Cerebellar cortex (tissue), 1 donor: ENCODE measurements around the gene DUSP9.
"Not testable (repeated sequence)": the region's sequence is repeated elsewhere in the genome, so short reads cannot be mapped to it uniquely, and the experiment has no call there.

ENCODE experiments used
- DNase-seq: peaks from one replicate; pipeline ENCODE4 v3.0.0-alpha.2; 2015; ENCODE audit warnings: low spot score

The DUSP9 gene, protein sequence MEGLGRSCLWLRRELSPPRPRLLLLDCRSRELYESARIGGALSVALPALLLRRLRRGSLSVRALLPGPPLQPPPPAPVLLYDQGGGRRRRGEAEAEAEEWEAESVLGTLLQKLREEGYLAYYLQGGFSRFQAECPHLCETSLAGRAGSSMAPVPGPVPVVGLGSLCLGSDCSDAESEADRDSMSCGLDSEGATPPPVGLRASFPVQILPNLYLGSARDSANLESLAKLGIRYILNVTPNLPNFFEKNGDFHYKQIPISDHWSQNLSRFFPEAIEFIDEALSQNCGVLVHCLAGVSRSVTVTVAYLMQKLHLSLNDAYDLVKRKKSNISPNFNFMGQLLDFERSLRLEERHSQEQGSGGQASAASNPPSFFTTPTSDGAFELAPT

DNA sequence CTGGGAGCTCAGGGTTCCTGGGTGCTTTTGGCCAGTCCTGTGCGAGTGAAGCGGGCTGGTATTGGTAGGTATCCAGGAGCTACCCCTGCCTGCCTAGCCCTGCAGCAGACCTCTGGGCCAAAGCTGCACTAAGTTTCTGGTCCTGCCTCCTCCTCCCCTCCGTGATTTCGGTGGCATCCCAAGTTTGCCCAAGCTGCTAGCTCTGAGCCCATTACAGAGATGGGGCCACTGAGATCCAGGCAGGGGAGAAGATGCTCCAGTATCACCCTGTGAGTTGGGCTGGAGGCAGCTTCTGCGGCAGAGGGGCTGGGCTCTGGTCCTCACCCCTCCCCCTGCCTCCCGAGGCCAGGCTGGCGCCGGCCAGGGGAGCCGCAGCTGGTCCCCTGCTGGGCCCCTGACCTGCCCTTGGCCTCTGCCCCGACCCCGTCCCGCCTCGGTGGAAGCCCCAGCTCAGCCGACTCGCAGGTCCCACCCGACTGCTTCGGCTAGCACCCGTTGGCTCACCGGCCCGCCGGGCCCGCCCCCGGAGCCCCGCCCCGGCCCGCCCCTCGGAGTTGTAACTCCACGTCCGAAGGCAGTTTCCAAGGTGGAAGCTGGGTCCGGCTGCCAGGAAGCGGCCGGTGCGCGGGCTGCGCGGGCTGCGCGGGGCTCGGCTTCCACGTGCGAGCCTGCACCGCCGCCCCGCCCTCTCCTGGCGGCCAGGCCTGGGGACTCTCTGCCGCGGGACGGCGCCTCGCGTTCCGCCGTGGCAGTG lies at the start of gene DUSP9:
Gene DUSP9 (plus strand): TSS at position 584 of the 754 bp plus-strand sequence. CDS start 751 bp downstream, outside the sequence.
- no peak for DNase-seq

DNA sequence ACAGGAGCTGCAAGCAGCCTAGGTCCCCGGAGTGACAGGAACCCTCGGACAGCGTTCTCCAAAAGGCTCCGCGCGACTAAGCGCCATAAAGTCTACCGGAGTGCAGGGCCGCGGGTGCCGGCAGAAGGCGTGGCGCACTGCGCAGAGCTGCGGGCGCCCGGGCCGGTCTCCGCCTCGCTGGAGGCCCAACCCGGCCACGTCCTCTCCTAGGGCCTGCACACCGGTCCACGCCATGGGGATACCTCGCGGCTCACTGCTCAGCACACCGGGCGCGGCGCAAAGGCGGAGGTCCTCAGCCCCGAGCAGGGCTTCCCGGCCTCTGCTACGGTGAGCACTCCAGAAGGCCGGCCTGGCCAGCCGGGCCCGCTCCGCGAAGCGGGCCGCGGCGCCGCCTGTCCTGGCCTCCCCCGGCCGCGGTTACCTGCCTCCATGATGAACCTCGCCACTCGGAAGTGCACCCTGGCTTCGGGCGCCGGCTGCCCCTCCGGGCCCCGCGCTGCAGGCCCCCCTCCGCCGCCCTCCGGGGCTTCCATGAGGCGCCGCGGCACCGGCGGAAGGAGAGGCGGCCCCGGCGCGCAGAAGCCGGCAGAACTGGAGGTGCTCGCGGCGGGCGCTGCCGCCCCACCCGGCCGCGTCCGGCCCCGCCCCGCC lies 48.3 kb upstream of the DUSP9 start, which contains the start of gene CCNQ:
Gene CCNQ (minus strand): TSS at position 599 of the 651 bp plus-strand sequence. CDS start 66 bp downstream, at position 533.
- no peak for DNase-seq

DNA sequence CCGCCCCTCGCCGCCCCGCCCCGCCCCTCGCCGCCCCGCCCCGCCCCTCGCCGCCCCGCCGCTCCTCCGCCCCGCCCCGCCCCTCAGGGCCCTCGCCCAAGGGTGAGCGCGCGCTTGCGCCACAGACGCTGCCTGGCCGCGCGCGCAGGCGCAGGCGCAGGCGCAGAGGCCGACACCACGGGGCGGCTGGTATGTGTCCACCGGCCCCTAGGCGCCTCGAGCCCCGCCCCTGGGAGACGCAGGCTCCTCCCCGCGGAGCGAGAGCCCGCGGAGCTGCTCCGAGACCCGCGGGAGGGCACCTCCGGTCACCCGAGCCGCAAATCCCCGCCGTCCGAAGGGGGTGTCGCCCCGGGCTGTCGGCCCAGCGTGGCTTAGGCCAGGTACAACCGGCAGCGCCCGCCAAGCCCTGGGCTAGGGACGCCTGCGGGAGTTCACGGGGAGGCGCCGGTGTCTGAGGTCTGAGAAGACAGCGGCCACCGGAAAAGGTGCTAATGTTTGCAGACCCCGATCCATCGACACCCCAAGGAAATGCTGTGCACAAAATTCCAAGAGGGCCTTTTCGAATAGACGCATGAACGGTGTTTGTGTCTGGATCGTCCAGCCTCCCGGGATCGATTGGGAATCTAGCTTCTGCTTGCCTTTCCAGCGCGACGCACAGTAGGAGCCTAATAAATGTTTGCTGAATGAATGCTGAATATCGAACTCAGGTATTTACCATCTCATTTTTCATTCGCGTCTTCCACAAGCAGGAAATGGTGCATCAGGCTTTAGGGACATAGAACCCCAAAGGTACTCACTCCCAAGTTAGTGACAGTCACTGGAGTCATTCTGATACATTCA lies 47.6 kb upstream of the DUSP9 start:
- DNase-seq = peak; percentile 75

DNA sequence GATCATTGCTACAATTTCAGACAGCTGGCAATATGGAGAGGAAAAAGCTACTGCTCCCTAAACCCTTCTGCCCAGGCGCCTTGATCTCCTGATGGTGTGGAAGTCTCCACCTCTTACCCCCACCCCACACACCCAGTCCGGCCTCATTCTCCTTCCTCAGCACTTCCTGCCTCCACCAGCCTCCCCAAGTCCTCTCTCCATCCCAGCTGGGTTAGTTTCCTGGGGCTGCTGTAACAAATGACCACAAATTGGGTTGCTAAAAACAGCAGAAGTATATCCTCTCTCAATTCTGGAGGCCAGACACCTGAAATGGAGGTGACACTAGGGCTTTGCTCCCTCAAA lies 47.0 kb upstream of the DUSP9 start:
- peak; percentile 8 for DNase-seq

DNA sequence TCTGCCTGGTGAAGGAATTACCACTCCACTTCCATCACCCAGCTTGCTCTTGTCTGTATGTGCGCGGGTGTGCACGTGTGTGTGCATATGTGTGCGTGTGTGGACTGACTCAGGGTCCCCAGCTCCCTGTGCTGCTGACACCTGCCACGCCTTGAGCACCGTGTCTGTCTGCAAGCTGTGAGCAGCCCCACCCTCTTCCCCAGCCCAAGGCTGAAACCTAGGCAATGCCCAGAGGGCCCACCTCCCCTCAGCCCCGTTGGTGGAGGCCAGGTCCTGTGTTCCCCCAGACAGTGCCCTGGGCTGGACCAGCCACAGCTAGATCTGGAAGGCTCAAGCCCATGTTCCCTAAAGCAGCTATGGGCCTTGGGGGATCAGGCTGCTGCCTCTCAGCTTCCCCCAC lies 46.1 kb upstream of the DUSP9 start:
- DNase-seq = no peak

DNA sequence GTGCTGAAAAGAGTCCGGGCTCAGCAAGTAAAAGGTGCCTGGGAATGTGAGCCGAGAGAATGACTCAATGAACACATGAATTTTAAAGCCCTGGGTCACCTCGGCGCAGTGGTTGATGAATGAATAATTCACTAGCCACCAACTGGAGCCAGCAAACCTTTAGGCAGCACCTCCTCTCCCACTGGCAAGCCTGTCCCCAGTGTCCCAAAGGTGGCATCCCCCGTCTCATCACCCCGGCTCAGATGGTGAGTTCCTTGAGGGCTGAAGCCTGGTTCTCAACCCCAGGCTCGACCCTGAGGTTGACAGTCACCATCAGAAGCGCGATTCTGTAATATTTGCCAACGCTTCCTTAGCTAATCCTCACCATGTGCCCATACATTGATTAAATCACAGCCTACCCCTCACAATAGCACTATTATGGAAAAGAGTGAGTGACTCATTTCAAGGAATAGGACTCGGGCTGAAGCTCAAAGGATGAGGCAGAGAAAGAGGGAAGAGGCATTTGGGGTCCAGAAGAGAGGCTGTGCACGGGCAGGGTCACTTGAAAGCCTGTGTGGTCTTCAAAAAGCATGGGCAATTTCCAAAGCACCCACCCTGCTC lies 45.4 kb upstream of the DUSP9 start:
- DNase-seq = no peak

DNA sequence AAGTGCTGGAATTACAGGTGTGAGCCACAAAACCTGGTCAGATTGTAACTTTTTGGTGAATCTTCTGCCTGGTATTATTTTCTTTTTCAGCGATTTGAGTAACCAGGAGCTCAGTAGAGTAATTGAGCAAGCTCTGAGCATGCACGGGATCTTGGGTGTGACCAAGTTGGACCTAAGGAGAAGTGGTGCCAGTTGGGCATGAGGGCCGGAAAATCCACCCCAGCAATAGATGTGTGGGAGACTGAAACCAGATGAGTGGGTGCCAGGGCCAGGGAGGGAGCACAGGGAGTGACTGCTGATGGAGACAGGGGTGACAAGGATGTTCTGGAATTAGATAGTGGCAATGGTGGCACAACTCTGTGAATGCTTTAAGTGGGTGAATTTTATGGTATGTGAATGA lies 44.4 kb upstream of the DUSP9 start:
- DNase-seq = no peak

DNA sequence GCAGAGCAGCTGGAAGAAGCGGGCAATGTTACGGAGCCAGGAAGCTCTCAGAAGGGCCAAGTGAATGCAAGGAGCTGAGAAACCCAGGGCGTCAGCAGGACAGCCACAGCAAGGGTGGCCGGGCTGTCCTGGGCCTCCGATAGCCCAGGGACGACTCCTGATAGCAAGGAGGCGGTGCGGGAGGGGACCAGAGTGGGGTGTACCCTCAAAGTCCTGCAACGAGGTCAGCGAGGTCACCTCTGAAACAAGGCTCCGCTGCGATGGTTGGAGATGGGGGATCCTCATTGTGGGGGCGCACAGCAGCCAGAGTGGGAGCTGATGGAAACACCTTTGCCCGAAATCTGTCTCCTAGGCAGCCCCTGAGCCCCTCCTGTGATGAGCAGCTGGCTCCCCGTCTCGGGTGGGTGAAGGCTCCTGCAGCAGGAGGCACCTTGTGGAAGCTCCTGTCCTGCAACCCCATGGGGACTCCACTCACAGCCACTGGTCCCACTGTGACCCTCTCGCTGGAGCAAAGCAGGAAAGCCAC lies 43.8 kb upstream of the DUSP9 start:
- DNase-seq = no peak

DNA sequence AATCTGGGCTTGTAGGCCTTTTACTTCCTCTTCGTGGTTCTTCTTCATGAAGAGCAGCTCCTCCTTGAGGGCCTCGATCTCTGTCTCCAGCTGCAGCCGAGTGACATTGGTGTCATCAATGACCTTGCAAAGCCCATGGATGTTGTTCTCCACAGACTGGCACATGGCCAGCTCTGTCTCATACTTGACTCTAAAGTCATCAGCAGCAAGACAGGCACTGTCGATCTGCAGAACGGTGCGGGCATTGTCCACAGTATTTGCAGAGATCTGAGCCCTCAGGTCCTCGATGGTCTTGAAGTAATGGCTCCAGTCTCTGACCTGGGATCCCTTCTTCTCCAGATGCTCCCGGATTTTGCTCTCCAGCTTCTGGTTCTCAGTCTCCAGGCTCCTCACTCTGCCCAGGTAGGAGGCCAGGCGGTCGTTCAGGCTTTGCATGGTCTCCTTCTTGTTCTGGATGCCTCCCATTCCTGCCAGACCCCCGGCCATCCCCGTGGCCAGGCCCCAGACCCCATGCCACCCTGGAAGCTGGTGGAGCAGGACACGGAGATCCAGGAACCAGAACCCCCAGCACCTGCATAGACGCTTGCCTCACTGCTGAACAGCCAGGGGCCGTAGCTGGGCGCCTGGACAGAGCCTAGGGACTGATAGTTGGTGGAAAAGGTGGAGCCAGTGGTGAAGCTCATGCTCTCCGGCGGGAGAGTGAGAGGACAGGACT lies 42.2 kb upstream of the DUSP9 start:
- not testable (repeated sequence) for DNase-seq

DNA sequence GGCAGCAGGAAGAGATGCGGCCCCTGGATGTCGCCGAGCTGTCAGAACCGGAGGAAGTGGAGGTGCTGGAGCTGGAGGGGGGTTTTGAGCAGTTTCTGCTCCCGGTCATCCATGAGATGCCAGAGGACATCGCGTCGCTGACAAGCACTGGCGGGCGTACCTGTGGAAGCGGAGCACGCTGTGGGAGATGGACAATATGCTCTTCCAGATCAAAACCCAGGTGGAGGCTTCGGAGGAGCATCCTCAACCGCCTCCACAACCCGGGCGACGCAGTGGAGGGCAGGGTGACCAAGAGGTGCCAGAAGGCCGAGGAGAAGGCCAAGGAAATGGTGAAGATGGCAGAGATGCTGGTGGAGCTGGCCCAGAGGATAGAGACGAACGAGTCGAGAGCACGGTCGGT lies 40.5 kb upstream of the DUSP9 start:
- DNase-seq = no peak

DNA sequence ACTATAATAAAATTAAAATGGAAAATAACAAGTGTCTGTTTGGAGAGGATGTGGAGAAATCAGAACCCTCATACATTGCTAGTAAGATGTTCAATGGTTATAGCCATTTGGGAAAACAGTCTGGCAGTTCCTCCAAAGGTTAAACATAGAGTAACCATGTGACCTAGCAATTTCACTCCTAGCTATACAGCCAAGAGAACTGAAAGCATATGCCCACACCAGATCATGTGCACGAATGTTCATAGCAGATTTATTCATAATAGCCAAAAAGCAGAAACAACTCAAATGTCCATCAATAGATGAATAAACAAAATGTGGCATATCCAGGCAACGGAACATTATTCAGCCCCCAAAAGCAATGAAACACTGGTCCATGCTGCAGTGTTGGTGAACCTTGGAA lies 38.6 kb upstream of the DUSP9 start:
- no peak for DNase-seq

DNA sequence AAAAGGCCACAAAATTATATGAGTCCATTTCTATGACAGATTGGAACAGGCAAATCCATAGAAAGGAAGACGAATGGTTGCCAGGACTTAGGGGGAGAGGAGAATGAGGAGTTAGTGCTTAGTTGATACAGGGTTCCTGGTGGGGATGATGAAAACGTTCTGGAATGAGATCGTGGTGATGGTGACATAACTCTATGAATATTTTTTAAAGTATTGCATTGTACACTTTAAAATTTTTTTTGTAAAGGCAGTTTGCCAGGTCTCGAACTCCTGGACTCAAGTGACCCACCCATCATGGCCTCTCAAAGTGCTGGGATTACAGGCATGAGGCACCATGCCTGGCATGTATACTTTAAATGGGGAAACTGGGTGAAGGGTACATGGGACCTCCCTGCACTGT lies 38.2 kb upstream of the DUSP9 start:
- DNase-seq = no peak

DNA sequence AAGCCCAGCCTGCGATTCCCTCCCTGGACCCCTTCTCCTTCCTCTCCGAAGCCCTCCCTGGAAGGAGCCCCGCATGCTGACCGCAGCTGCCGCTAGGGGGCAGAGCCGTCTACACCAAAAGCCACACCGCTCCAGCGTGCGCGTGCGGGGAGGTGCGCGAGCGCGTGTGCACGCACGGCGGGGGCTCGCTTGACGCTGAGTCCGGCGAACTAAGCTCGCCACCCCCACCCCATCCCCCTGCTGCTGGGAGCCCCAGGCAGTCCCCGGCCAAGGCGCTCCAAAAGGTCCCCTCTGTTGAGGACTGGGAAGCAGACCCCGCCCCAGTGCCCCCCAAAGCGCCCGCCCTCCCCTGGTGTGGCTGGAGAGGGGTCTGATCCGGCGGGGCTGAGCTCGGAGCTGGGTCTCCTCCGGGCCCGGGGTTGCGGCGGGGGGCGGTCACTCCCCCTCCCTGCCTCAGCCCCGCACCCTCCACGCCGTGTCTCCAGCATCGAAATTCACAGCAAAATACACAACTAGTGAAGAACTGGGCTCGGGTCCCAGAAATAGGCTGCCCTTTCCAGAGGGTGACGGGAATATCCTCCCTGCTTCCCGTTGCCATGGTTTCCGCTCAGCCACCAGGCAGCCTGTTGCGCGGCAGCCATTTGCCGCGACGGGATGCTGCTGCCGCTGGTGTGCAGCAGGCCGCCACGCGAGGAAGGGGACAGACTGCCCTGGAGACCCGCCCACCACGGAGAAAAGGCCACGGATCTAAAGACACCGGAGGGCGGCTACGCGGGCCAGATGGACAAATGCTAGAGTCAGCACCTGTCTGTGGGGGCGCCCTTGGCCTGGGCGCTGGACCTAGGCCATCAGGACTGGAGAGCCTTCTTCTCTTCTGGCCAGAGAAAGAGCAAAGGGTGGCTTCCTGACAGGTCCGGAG lies 36.8 kb upstream of the DUSP9 start:
- DNase-seq = peak; percentile 71

DNA sequence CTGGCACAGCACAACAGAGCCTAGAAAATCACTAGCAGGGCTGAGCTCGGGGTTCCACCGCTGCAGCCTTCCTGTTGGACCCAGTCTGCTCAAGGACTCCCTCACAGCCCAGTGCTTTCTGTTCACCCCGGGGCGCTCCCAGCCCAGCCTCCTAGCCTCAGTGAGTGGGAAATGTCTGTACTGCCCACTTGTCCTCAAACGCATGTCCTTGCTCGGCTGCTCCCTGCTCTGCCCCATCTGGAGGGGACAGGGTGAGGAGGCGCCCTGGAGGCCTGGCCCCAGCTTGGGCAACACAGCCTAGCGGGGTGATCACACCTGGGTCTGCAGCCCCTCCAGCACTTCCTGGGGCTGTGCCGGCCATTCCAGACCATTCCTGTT lies 36.2 kb upstream of the DUSP9 start:
- DNase-seq = no peak

DNA sequence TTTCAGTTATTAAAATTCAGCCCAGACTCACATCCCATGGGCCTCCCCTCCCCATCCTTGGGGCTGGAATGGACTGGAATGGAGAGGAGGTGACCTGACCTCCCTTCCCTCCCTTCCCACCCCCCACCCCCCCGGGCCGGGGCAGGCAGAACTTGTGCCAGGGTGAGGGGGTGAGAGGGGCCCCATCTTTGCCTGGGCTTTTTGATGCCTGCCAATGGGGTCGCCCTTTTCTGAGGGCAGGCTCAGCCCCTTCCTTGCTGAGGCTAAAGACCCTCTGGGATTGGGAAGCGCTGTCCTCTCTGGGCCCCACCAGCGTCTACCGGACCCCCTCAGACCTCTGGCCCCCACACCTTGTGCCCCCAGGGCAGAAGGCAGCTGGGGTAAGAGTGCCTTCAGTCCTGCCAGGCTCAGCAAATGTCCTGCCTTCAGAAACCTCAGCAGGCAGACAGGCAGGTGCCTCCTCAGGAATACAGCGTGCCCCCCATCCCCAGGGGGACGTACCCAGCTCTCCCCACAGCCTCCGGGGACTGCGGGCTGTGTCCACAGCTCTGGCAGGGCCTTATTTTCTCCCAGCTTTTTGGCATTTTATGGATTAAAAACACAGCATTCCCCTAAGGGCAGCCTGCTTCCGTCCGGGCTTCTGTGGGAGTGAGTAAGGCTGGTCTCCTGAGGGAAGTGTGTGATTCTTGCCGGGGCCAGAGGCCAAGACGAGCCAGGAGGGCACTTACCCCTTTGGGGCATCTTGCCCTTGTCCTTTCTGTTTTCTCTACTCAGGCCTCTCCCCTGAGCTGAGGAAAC lies 35.5 kb upstream of the DUSP9 start:
- DNase-seq = no peak

DNA sequence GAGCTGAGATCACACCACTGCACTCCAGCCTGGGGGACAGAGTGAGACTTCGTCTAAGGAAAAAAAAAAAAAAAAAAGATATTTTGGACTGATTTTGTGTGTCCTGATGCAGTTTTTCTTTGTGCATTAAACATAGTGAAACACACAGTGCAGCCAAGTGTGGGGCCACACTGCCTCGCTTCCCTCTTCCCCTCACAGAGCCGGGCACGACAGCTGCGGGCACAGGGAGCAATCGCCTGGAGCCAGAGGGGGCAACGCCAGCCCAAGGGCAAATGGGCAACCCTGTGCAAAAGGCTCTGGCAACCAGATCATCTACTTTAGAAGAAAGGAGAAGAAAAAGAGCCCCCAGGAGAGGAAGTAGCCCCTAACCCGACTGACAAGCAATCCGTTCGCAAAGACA lies 34.6 kb upstream of the DUSP9 start:
- DNase-seq = no peak

DNA sequence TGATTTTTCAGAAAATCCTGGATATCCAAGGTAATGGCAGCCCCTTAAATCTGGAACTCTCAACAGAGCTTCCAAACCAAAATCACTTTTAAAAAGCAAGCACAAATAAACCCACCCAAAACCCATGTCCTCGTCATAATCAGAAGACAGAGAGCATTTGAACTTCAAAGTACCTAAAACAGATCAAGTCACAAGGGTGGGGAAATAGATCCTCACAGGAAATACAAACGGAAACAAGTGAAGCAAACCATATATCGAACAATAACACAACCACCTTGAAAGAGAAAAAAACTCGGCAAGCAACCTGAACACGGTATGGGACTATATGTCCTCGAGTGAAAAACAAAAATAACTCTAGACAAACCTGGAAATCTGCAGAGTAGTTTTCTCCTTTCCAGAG lies 32.2 kb upstream of the DUSP9 start:
- no peak for DNase-seq

DNA sequence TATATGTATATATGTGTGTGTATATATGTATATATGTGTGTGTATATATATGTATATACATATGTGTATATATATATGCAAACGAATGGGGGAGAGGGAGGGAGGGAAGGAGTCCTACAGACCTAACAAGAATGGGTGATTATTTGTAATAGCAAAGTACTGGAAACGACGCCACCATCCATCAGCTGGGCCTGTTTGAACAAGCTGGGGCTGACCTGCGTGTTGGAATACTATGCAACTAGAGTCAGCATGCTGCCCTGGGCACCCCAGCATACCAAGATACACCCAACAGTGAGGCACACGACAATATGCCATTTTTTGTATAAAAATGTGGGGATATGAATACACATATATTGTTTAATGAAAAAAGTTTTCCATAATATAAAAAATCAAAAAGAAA lies 26.4 kb upstream of the DUSP9 start:
- no peak for DNase-seq
